ENCODE results near the gene DNAJC16.
"Not testable (repeated sequence)": the region's sequence is repeated elsewhere in the genome, so short reads cannot be mapped to it uniquely, and the experiment has no call there.

The DNAJC16 gene

DNA sequence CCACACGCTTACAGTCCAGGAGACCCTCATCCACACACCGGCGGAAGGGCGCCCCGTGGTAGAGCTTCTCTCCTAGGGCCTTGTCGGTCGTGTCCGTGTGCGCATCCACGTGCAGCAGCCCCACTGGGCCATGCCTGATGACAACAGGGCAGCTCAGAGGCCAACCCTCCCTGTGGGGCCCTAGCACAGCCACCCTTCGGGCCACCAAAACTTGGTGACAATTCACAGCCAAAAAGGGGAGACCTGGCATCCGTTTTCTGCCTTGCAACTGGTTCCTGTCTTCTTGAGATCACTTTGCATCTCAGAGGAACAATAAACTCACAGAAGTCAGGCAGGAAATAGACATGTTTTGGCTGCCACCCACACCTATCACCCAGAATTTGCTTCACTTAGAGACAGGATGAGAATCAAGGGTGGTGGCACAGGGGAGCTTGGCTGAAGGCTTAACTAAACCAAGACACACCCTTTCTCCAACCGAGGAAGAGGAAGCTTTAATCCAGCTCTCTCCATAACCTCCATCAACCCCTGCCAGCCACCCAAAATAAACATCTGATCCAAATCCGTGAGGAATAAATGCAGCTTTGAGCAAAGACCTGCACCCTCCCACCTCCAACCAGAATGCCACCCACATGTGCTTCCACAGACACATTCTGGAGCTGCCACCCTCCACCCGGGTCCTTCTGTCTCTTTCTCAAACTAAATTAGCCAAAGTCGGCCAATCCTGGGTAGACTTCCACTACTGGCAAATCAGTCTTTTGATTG lies 52.5 kb downstream of the DNAJC16 start:
- peak in 4 of 56 donors; percentile 3 to 33 (median 18) for DNase-seq

DNA sequence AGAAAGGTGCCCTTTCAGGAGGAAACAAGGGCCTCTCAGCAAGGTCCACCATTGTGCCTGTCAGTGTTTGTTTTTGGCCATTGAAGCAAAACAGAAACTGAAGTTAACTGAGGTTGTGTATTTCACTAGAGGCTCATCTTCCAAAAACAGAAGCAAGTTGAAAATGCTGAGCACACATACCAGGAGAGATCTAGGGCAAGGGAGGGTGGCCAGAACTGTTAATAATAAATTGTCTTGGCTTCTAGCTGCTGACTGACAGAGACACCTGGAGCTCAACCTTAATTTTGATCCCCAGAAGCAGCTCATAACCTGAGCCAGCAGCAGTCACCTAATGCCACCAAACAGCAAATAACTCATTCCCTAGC lies 53.0 kb downstream of the DNAJC16 start:
- no peak for DNase-seq

DNA sequence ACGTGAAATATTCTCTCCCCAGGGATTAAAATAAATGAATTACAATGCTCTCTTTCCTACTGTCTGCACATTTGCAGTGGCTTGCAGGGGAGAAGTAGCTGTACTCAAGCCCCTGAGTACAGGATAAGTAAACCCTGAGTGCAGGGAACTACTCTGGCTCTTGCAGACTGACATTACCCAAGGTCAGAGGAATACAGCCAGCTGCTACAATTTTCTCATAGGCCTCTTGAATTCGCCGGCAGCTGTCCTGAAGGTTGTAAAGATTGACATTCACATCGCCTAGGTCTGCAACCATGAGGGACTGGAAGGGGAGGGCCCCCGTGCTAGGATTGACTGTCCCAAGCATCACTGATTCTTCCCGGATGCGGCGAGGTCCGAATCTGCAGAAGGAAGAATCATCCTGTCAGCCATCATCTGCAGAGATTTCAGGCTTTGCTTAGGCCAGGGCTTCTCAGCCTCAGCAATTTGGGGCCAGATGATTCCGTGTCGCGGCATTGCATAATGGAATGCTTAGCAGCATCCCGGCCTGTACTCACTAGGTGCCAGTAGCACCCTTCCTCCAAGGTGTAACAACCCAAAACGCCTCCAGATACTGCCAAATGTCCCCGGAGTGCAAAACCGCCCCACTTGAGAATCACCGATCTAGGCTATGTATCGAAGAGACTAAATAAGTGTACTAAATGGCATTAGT lies 56.5 kb downstream of the DNAJC16 start:
- DNase-seq: no peak

DNA sequence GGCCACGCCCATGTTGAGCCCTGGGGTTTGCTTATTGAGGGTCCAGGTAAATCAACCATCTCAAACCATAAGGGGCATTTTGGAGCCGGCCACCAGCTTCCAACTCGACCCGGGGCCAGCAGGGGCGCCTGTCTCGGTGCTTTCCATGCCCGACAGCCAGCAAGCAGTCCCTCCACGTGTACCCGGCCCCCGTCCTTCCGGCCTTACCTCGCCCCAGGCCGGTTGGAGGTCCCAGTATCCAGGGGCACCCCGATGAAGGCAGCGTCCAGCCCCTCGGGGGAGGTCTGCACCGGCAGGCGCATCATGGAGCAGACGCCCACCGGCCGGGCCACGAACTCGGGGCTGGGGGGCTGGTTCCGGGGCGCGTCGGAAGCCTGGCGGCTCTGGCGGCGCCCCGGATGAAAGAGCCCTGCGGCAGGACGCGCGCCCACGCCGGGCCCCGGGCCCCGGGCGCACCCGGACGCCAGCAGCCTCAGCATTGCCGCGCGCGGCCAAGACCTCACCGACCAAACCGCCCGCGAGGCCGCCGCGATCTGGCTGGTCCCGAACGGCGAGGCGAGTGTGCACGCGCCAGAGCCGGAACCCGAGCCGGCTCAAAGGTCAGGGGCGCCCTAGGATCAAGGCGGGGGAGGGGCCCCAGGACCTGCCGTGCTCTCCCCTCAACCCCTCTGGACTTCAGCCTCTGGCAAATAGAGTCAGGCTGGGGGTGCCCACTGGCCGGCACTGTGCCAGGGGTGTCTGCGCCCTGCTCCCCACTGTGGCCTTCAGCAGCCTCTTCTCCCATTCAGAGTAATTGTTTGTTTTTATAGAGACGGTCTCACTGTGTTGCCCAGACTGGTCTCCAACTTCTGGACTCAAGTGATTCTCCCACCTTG lies 58.1 kb downstream of the DNAJC16 start, which contains the start of gene AGMAT:
AGMAT (minus strand) TSS at position 563 of the 875 bp plus-strand sequence; CDS start at position 479, 84 bp downstream.
- peak in 1 of 56 donors; percentile 5 for DNase-seq

DNA sequence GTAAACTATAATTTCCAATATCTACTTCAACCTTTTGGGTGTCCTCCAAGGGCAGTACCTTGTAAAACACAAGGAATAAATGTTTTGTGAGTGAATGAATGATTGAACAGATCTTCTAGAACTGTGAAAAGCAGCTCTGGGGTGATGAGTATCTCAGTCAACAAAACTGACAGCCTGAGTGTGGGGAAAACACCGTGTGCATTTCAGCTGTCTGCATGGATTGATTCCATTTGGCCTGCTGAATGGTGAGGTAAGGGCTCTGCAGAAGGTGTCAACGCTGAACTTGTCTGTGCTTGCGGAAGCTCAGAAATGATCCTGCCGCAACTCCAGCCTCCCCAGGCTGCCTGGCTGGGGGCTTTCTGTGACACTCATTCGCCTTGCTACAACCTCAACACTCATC lies 65.6 kb downstream of the DNAJC16 start:
- no peak for DNase-seq

DNA sequence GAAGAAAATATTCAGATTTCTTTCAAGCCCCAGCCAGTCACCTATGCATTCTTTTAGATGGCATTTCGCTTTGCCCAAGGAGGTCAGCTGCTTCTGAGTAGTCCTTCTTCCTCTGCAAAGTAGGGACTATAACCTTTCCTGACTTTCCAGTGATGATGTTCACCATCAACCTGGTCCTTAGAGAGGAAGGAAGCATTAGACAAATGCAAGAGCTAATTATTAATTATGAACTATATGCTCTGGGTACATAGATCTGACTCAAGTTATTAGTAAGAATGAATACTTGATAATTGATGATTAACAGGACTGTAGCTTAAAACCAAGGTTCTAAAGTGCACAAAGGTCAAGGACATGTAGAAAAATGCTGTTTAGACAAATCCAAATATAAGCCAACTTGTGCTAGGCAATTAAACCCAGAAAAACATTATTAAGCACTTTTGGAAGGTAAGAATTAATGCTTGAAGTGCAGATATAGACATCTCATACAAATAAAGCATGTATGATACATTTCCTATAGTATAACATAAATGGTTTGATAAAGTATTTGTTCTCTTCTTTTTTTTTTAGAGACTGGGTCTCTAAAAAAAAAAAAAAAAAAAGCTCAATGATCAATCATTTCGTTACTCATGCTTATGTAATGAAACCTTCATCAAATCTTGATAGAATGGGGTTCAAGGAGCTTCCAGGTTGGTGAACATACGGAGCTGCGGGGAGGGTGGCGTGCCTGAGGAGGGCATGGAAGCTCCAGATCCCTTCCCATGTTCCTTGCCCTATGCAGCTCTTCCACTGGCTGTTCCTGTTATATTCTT lies 69.4 kb downstream of the DNAJC16 start:
- DNase-seq: no peak

DNA sequence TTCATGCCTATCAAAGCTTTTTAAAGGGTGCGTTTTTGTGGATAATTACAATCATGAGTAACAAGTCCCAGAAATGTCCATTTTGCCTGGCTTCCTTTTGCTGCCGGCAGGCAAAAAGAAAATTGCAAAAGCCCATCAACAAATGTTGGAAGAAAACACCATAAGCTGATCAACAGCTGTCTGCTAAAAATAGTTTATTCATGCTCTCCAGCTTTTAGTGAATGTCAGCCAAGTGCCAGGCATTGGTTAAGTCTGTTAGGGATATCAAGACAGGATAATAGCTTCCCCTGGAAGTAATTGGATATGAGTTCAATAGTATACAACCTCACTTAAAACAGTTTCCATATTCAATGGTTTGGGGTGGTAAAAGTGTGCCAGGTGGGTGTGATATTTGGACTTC lies 71.8 kb downstream of the DNAJC16 start:
- no peak for DNase-seq

DNA sequence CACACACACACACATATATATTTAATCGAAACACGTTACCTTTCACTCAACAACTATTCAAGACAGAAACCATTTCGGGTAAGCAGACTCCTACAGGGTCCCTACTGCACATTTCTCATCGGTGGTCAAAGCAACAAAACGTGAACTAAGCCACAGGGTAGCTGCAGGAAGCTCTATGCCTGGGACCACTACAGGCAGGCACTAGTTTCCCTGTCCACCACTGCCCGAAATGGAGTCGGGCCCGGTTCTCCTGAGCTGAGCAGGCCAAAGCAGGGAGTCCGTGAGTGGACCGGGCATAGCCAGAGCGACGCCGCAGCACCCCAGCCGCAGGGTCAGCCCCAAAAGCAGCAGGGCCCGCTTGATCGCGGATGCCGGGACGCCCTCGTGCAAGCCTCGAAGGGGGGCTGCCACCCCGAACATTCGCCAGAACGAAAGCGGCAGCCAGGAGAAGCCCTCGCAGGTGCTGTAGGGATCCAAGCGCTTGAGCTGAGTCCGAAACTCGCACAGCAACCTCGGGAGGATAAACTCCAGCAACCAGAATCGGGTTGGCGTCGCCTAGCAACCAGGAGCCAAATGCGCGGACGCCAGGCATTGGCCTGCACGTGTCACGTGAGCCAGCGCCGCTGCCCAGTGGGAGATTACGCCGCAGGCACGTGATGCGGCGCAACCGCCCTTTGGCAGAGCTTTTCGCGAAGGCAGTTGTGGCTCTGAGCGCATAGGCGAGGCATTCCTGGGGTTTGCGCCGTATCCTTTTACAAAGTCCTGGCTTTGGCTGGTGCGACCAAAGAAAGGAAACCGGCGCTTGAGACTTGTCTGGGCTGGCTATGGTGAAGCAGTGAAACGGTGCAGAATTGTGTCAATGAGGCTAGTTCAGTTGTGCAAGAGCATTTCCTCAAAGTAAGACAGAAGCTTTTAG lies 76.7 kb downstream of the DNAJC16 start:
- DNase-seq: peak; percentile 80 to 98 (median 92)

DNA sequence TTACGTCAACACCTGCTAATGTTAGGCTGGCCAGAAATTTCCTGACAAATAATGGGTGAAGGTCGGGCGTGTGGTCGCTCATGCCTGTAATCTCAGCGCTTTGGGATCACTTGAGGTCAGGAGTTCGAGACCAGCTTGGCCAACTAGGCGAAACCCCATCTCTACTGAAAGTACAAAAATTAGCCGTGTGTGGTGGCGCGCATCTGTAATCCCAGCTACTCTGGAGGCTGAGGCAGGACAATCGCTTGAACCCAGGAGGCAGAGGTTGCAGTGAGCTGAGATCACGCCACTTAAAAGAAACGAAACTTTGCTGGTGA lies 77.3 kb downstream of the DNAJC16 start:
- DNase-seq: peak in 1 of 56 donors; percentile 30

DNA sequence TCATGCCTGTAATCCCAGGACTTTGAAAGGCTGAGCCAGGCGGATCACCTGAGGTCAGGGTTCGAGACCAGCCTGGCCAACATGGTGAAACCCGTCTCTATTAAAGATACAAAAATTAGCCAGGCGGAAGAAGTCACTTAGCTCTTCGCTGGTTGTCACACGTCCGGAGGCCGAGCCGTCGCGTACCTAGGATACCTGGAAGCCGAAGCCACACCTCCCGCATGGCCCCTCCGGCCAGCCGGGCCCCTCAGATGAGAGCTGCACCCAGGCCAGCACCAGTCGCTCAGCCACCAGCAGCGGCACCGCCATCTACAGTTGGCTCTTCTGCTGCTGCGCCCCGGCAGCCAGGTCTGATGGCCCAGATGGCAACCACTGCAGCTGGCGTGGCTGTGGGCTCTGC lies 77.8 kb downstream of the DNAJC16 start:
- DNase-seq: not testable (repeated sequence)

DNA sequence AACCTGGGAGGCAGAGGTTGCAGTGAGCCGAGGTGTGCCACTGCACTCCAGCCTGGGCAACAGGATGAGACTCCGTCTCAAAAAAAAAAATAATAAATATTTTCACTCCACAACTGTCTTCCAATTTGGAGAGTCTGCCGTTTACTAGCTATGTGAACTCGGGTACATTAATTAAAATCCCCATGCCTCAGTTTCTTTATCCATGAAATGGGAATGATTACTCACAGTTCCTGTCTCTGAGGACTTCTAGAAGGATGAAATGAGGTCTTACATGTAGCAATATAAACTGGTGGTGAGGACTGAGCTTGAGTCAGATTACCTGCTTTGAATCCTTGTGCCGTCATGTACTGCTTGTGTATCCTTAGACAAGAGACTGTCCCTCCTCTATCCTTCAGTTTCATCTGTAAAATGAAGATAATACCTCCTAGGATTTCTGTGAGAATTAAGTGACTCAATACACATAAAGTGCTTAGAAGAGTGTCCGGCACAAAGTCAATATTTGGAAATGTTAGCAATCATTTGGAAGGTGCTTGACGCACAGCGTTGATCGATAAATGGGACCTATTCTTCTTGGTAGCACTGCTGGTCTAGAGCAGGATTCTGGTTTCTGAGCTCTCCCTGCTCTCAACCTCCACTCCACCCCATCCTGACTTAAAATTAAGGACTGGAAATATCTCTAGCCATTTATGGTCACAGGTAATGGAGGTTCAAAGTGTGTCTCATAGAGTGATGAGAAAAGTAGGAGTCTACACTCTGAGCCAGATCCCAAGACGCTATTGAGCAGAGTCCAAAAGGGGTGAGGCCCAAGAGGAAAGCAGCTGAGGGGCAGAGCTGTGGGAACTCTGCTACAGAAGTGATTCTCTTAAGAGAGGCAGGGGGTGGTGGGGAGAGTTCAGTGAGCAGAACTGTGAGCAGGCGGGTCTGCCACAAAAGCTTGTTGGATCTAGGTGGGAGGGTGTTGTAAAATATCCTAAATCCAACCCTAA lies 79.0 kb downstream of the DNAJC16 start:
- no peak for DNase-seq

DNA sequence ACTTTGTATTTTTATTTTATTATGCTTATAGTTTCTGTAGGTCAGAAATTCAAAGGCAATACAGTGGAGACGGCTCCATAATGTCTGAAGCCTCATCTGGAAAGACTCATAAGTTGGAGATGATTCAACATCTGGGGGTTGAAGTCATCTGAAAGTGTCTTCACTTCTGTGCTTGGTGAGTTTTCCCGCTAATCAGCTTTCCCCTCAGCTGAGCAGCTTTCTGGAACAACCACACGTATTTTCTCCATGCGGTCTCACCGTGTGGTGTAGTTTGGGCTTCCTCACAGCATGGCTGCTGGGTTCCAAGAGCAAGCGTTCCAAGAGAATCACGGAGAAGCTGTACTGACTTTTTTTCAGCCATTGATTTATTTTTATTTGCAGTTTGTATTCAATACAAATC lies 83.0 kb downstream of the DNAJC16 start:
- no peak for DNase-seq

DNA sequence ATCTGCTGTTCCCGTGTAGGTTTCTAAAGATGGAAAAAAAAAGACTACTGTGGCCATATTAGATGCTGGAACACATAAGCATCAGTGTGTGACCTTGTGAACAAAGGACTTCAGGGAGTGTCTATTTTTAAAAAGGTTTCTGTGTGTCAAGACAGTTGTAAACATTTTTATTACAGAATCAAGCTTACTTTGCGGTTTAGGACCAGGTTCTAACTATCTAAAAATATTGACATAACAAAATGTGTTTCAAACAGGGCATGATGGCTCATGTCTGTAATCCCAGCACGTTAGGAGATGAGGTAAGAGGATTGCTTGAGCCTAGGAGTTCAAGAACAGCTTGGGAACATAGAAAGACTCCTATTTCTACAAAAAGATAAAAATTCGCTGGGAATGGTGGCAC lies 83.5 kb downstream of the DNAJC16 start:
- DNase-seq: no peak

DNA sequence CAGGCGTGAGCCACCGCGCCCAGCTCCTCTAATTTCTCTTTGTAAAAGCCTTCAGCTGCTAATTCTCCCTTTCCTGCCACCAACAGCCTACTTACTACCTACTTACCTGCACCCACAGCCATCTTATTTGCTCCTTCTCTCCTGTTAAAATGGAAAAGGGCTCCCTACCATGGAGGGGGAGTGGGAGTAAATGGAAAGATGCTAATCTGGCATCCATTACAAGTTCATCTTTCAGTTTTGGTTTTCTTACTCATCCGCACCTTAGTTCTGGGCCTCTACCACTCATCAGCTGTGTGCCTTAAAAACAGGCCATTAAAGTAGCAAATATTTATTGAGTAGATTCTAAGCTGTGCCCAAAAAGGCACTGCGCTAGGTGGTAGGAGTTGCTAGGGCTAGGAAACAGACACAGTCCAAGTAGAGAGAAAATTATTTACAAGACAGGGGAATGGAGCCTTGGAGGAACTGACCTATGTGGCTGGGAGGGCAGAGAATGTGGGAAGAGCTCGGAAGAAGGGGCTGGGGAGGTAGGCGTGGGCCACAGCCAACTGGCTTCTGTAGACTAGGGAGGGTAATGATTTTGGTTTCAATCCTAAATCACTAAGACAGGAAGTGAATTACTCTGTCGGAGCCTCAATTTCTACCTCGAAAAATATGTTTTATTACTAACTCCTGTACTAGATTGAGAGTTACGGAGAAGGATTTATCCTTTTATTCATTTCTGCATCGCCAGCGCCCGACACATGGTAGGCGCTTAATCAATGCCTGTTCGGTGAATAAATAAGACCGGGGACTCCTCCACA lies 89.9 kb downstream of the DNAJC16 start:
- peak in 10 of 56 donors; percentile 6 to 48 (median 36) for DNase-seq

DNA sequence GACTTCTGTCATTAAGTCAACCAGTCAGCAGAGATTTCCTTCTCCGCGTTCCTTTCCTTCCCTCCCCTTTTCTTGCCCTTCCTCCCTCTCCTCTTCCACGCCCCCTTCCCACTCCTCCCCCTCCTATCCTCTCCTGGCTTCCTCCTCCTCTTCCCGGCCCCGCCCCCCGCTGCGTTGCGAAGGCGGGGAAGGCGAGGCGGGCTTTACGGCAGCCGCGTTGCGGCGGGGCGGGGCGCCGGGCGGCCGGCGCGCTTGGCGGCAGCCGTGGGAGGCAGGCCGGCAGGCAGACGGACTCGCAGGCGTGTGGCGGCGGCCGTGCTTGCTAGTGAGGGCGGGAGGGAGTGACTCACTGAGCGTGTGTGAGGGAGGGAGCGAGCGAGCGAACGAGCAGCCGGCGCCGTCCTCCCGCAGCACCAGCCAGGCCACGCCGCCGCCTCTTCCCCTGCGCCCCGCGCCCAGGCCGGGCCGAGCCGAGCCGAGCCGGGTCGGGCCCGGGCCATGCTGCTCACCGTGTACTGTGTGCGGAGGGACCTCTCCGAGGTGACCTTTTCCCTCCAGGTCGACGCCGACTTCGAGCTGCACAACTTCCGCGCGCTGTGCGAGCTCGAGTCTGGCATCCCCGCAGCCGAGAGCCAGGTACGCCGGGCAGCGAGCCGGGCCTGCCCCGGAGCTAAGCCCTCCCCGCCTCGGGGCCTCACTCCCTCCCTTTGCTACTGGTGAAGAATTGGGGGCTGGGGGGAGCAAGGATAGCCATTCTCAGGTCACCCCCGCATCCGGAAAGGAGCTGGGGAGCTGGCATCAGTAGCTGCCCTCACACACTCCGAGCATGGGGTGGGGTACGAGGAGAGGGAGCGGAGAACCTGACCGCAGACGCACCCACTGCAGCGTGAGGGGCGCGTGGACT lies 90.8 kb downstream of the DNAJC16 start, which contains the start of gene DDI2:
DDI2 (plus strand) TSS at position 286 of the 904 bp plus-strand sequence; CDS start at position 499, 213 bp downstream.
- peak; percentile 40 to 99 (median 92) for DNase-seq

DNA sequence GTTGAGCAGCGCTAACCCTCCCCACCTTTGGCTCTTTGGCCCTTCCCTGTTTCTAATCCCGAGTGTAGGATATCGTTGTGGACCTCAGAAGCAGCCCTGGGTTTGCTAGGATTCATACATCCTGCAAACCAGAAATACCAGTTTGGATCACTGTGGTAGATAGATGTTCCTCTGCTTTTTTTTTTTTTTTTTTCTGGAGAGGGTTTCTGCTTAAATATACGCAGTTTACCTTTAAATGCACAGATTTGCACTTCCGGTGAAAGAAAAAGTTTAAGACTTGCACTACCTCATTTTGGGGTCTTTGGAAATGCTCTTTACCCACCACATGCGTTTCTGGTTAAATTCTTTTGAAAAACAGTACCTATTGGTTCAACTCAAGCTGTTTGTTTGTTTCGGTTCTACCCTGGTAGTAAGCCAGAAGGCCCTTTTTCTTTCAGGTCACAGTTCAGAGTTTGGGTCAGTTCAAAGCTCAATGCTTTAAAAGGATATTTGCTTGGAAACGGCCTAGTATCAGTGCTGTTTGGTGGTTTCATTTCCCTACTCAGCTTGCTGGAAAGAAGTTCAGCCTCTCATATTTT lies 91.5 kb downstream of the DNAJC16 start:
- DNase-seq: no peak
